Testis (tissue), 3 donors: Measurements from ENCODE around the gene LRRC36. TPM values are rescaled to one million over a fixed set of nuclear protein-coding genes. Genes with fewer than 3 reads are reported as not detected.

ENCODE experiments used
- DNase-seq: peaks from one replicate; pipeline ENCODE4 v3.0.0-alpha.2; 2019
- H3K27ac ChIP-seq, 2 donors: fragments of 200-600 bp; sonication (generic); one replicate each; pipeline ENCODE4 v1.5.1; 2019
- H3K27me3 ChIP-seq: fragments of 200-600 bp; sonication (generic); one replicate; pipeline ENCODE4 v1.5.1; 2019
- H3K36me3 ChIP-seq: fragments of 200-600 bp; sonication (generic); one replicate; pipeline ENCODE4 v1.5.1; 2017; ENCODE audit warnings: low read depth; ENCODE audit errors: missing control alignments
- H3K4me1 ChIP-seq: fragments of 200-600 bp; sonication (generic); one replicate; pipeline ENCODE4 v1.5.1; 2019
- H3K4me3 ChIP-seq, 2 donors: fragments of 200-600 bp; sonication (generic); one replicate each; pipeline ENCODE4 v1.5.1; 2017 to 2019
- H3K9me3 ChIP-seq: fragments of 200-600 bp; sonication (generic); one replicate; pipeline ENCODE4 v1.5.1; 2017
- POLR2A ChIP-seq: fragments of 450-650 bp; IDR thresholded peaks from one replicate; pipeline ENCODE4 v1.6.1; 2017; ENCODE audit warnings: antibody characterized with exemption, mild to moderate bottlenecking, moderate library complexity
- WGBS, 2 donors: methylation state at CpG; one replicate each; pipeline ENCODE4 v1.1.5; 2018; 5-methylcytosine and 5-hydroxymethylcytosine counted together
- intact Hi-C: fragments of 100-400 bp; cut with DNase I; formaldehyde crosslinking; loops from one replicate; pipeline ENCODE4 v1.15.1; 2023; ENCODE audit warnings: low total_unique reads
- polyA plus RNA-seq: library from polyadenylated mRNA; stranded (reverse); fragments of 350-450 nt; fragmentation: Illumina TruSeq; extraction: RNeasy Lipid Tissue Mini Kit (QIAGEN cat#74804); gene quantifications from one replicate; pipeline ENCODE4 v1.2.3, GENCODE V29; 2014; ENCODE audit warnings: low read depth, low replicate concordance; ENCODE audit not compliant: insufficient read depth
- total RNA-seq, 2 donors: library from RNA; depleted of rRNA; stranded (reverse); fragments of >200 nt; gene quantifications; one replicate each; pipeline ENCODE4 v1.2.3, GENCODE V29; 2016
- TF ChIP-seq, protein P1 (sequence below), 3 experiments: fragments of 450-650 bp in 2 of 3; fragments of 200-600 bp in 1 of 3; sonication (generic) in 1 of 3; IDR thresholded peaks; one replicate each; pipeline ENCODE4 v1.5.1; 2016 to 2019; ENCODE audit warnings: antibody characterized with exemption in 3 of 3, mild to moderate bottlenecking in 2 of 3, moderate library complexity in 1 of 3

Gene LRRC36
- total and polyA plus RNA-seq, 3 donors from 2014 or later = 28.3 to 94.5 (median 40.9) TPM

- Histone ChIP-seq H3K4me3 (no peak overlapping the region), H3K27ac (peak overlapping the region in 1 of 2 donors; percentile 26), H3K27me3 (no peaks in the 10 kb centered on the region), H3K9me3 (no peaks in the 10 kb centered on the region), H3K36me3 (no peaks in the 10 kb centered on the region), H3K4me1 (peaks cover 30% of the 10 kb centered on the region)
- intact Hi-C loops = no loop called here
- no peak for DNase-seq
- no peak for TF ChIP-seq POLR2A
- TF ChIP-seq, protein P1, sequence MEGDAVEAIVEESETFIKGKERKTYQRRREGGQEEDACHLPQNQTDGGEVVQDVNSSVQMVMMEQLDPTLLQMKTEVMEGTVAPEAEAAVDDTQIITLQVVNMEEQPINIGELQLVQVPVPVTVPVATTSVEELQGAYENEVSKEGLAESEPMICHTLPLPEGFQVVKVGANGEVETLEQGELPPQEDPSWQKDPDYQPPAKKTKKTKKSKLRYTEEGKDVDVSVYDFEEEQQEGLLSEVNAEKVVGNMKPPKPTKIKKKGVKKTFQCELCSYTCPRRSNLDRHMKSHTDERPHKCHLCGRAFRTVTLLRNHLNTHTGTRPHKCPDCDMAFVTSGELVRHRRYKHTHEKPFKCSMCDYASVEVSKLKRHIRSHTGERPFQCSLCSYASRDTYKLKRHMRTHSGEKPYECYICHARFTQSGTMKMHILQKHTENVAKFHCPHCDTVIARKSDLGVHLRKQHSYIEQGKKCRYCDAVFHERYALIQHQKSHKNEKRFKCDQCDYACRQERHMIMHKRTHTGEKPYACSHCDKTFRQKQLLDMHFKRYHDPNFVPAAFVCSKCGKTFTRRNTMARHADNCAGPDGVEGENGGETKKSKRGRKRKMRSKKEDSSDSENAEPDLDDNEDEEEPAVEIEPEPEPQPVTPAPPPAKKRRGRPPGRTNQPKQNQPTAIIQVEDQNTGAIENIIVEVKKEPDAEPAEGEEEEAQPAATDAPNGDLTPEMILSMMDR (IDR thresholded peaks at IDR 0.05) = no peak
- 79 to 85% methylated on average over 8 to 14 of the region's 15 CpGs for WGBS, 2 donors
These were observed 70.6 kb downstream of the LRRC36 start for GRCh38 chr16:67397036-67397801.

DNA sequence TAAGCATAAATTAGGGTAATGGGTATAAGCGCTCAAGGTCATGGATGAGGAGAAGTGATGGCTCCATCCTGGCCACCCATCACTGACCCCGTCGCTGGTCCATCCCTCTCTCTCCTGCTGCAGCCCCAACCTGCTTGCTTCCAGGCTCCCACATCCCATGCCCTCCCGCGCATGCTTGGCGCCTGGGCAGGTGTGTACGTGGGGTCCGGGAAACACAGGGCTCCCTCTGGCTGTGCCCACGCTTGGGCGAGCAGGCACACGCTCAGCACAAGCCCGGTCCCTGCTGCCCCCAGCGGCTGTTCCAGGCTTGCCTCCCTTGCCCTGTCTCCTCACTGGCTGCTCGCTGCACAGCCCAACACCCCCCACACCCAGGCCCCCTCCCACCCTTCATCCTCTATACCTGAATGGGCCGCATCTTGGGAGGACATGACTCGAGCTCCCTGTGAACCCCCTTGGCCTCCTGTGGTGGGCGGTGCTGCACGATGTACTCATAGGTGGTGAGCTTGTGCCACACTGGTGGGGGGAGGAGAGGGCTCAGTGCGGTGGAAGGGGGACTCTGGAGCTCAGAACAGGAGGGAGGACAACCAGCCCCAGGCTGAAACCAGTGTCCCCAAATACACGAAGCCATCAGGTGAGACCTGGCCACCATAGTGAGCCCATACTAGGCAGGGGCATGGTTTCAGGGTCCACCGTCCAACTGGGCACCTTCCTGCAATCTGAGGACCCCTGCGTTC lies 71.4 kb downstream of the LRRC36 start:
- H3K4me3 ChIP-seq = no peak overlapping the region
- no peak overlapping the region for H3K27ac ChIP-seq
- intact Hi-C loops = no loop called here
- H3K4me1 ChIP-seq = peaks cover 25% of the 10 kb centered on the region
- no peaks in the 10 kb centered on the region for H3K36me3 ChIP-seq
- TF ChIP-seq POLR2A = no peak
- TF ChIP-seq, protein P1 (IDR thresholded peaks at IDR 0.05) = no peak
- no peaks in the 10 kb centered on the region for H3K9me3 ChIP-seq
- DNase-seq = no peak
- H3K27me3 ChIP-seq = no peaks in the 10 kb centered on the region
- WGBS, 2 donors = 83 to 87% methylated on average over 19 to 20 of the region's 22 CpGs

GRCh38 chr16:67398546-67399217 lies 72.1 kb downstream of the LRRC36 start:
- intact Hi-C loops = no loop called here
- WGBS, 2 donors = 89 to 92% methylated on average over 18 to 19 of the region's 19 CpGs
- Histone ChIP-seq H3K36me3 (no peaks in the 10 kb centered on the region), H3K27me3 (no peaks in the 10 kb centered on the region), H3K9me3 (no peaks in the 10 kb centered on the region), H3K4me1 (peaks cover 22% of the 10 kb centered on the region), H3K4me3 (no peak overlapping the region), H3K27ac (no peak overlapping the region)
- no peak for DNase-seq
- TF ChIP-seq POLR2A = no peak
- TF ChIP-seq, protein P1 (IDR thresholded peaks at IDR 0.05) = no peak

- DNase-seq = peak; percentile 53
- Histone ChIP-seq H3K27ac (no peak overlapping the region), H3K36me3 (no peaks in the 10 kb centered on the region), H3K9me3 (no peaks in the 10 kb centered on the region), H3K4me3 (peak overlapping the region in 1 of 2 donors; percentile 2), H3K27me3 (no peaks in the 10 kb centered on the region), H3K4me1 (peaks cover 17% of the 10 kb centered on the region)
- intact Hi-C loops = no loop called here
- no peak for TF ChIP-seq POLR2A
- TF ChIP-seq, protein P1 (IDR thresholded peaks at IDR 0.05) = peak; percentile 28 to 71 (median 66)
- 3 to 38% methylated on average over 7 to 30 of the region's 42 CpGs for WGBS, 2 donors
These were observed 72.7 kb downstream of the LRRC36 start for GRCh38 chr16:67399218-67399733.
